HepG2 (cell line): ENCODE measurements around the gene MC5R. TPM values are rescaled to one million over a fixed set of nuclear protein-coding genes. Genes with fewer than 3 reads are reported as not detected.

Source experiments
- ATAC-seq: fragments of 200-7000 bp; cut with Tn5 transposase; 3 replicates; pipeline ENCODE4 v1.9.1; 2020; ENCODE audit warnings: mild to moderate bottlenecking, moderate library complexity
- BruUV-seq: library from RNA; stranded (reverse); fragments of 400-500 nt; replicated peaks from 2 replicates; lab custom pipeline; 2021; lab: Mats Ljungman, UMichigan
- CTCF ChIA-PET: fragments of 300-600 bp; formaldehyde crosslinking; extraction: SDS; loops from one replicate; lab custom pipeline; 2021; ENCODE audit warnings: low total read pairs, inconsistent platforms, low intra/inter-chr PET ratio; lab: Yijun Ruan, JAX
- POLR2A ChIA-PET: fragments of 350-600 bp; sonication (Branson Sonifier 250); formaldehyde crosslinking; loops from one replicate; lab custom pipeline; 2020; ENCODE audit warnings: antibody characterized with exemption, inconsistent platforms; lab: Yijun Ruan, JAX
- DNase-seq: peaks from one replicate; pipeline ENCODE4 v3.0.0-alpha.2; 2015; ENCODE audit warnings: low spot score
- FAIRE-seq: peaks from 3 replicates; lab custom pipeline; 2011; peaks lifted over from hg19 to GRCh38; lab: Jason Lieb, UNC
- H2AFZ ChIP-seq: one replicate; pipeline ENCODE4 v1.6.1; 2011; ENCODE audit warnings: low read length, inconsistent platforms
- H3K27ac ChIP-seq: fragments of 300-600 bp; 3 replicates; pipeline ENCODE4 v1.8.0; 2011; ENCODE audit warnings: mixed run types, mild to moderate bottlenecking, mixed read lengths, low read length, inconsistent platforms; ENCODE audit not compliant: insufficient read depth; ENCODE audit errors: extremely low read length
- H3K27me3 ChIP-seq, 2 experiments: fragments of 200-600 bp in 1 of 2; 2 replicates in 1 of 2; 3 replicates in 1 of 2; pipeline versions ENCODE4 v1.6.0 to v1.8.0; 2011; ENCODE audit warnings: low read length in 2 of 2, mild to moderate bottlenecking in 2 of 2, moderate library complexity in 2 of 2, inconsistent platforms in 1 of 2; ENCODE audit not compliant: insufficient read depth in 2 of 2, control insufficient read depth in 1 of 2
- H3K36me3 ChIP-seq, 2 experiments: fragments of 200-600 bp in 1 of 2; replicated peaks in 1 of 2; 2 replicates in 1 of 2; 3 replicates in 1 of 2; pipeline versions ENCODE4 v1.5.1 to v1.8.0; 2011; ENCODE audit warnings: low read length in 2 of 2, inconsistent platforms in 1 of 2; ENCODE audit not compliant: insufficient read depth in 2 of 2, control insufficient read depth in 1 of 2
- H3K4me1 ChIP-seq: 2 replicates; pipeline ENCODE4 v1.5.1; 2012; ENCODE audit warnings: low read length, inconsistent platforms; ENCODE audit not compliant: insufficient read depth
- H3K4me2 ChIP-seq: 2 replicates; pipeline ENCODE4 v1.6.0; 2011; ENCODE audit warnings: low read depth, low read length, inconsistent platforms
- H3K4me3 ChIP-seq, 3 experiments: fragments of 200-600 bp in 1 of 3; sonication (generic), shearing (Covaris generic) in 1 of 3; replicated peaks in 1 of 3; 2 replicates each; pipeline ENCODE4 v1.5.1; 2011 to 2016; ENCODE audit warnings: low read length in 3 of 3, inconsistent platforms in 2 of 3, low read depth in 2 of 3, mild to moderate bottlenecking in 2 of 3, control low read depth in 1 of 3, mixed read lengths in 1 of 3; ENCODE audit not compliant: insufficient read depth in 1 of 3
- H3K79me2 ChIP-seq: one replicate; pipeline ENCODE4 v1.6.1; 2011; ENCODE audit warnings: low read length, inconsistent platforms; ENCODE audit not compliant: insufficient read depth
- H3K9ac ChIP-seq: 2 replicates; pipeline ENCODE4 v1.6.0; 2011; ENCODE audit warnings: mild to moderate bottlenecking, low read depth, low read length, inconsistent platforms; ENCODE audit not compliant: insufficient read depth
- H3K9me3 ChIP-seq: 2 replicates; pipeline ENCODE4 v1.5.1; 2012; ENCODE audit warnings: mild to moderate bottlenecking, low read length
- H4K20me1 ChIP-seq: 2 replicates; pipeline ENCODE4 v1.6.0; 2011; ENCODE audit warnings: inconsistent platforms, mild to moderate bottlenecking, low read length, moderate library complexity; ENCODE audit not compliant: insufficient read depth
- CEBPB ChIP-seq: IDR thresholded peaks from 2 replicates; pipeline ENCODE4 v1.6.1; 2011; ENCODE audit warnings: low read depth, low read length, improper control_type of control experiment, borderline replicate concordance
- GTF2F1 ChIP-seq: fragments of 150-350 bp; IDR thresholded peaks from 2 replicates; pipeline ENCODE4 v1.6.1; 2014; ENCODE audit warnings: low read length
- HNRNPL ChIP-seq: fragments of 200-400 bp; formaldehyde crosslinking; IDR thresholded peaks from 2 replicates; pipeline ENCODE4 v1.6.1; 2017; ENCODE audit warnings: mild to moderate bottlenecking, low read depth, low read length
- MBNL3 ChIP-seq: fragments of 250-450 bp; sonication (Bioruptor Pico); conservative IDR thresholded peaks from 2 replicates; pipeline ENCODE4 v1.8.0; 2022; ENCODE audit warnings: mild to moderate bottlenecking, inconsistent platforms
- RBM22 ChIP-seq: fragments of 200-400 bp; formaldehyde crosslinking; optimal IDR thresholded peaks from 2 replicates; pipeline ENCODE3; 2017; ENCODE audit warnings: mild to moderate bottlenecking, low read length, moderate library complexity
- SRSF1 ChIP-seq: fragments of 200-400 bp; formaldehyde crosslinking; optimal IDR thresholded peaks from 2 replicates; pipeline ENCODE3; 2017; ENCODE audit warnings: mild to moderate bottlenecking, low read depth, low read length, moderate library complexity
- ZBTB1 ChIP-seq: sonication (generic); formaldehyde crosslinking; IDR thresholded peaks from 2 replicates; pipeline ENCODE4 v1.4.0; 2020; ENCODE audit warnings: missing genetic modification reagents, borderline replicate concordance
- ZKSCAN1 ChIP-seq: fragments of 150-350 bp; IDR thresholded peaks from 2 replicates; pipeline ENCODE4 v1.6.1; 2014; ENCODE audit warnings: low read length
- ZNF34 ChIP-seq: sonication (generic); formaldehyde crosslinking; IDR thresholded peaks from 2 replicates; pipeline ENCODE4 v1.4.0; 2020; ENCODE audit warnings: mild to moderate bottlenecking, missing genetic modification reagents, borderline replicate concordance
- ZSCAN21 ChIP-seq: sonication (generic); formaldehyde crosslinking; IDR thresholded peaks from 2 replicates; pipeline ENCODE4 v1.8.0; 2022; ENCODE audit warnings: mild to moderate bottlenecking, missing genetic modification reagents, moderate library complexity, borderline replicate concordance
- WGBS: methylation state at CpG from one replicate; pipeline ENCODE4 v1.1.6; 2017; ENCODE audit warnings: low lambda C conversion rate; 5-methylcytosine and 5-hydroxymethylcytosine counted together
- in situ Hi-C: cut with HindIII; loops from 2 replicates; pipeline ENCODE4 v1.10.0; 2017; ENCODE audit warnings: low pct_unique_long_range_greater_than_20kb; ENCODE audit not compliant: extremely low pct_ligation_motif_present
- intact Hi-C: fragments of 100-400 bp; cut with micrococcal nuclease; formaldehyde crosslinking; loops from one replicate; pipeline ENCODE4 v1.10.0; 2022; ENCODE audit not compliant: unreplicated experiment
- polyA plus RNA-seq, 8 experiments: library from polyadenylated mRNA; depleted of rRNA in 3 of 8; stranded (reverse) in 7 of 8; unstranded in 1 of 8; fragments of >200 nt; fragmentation: Illumina TruSeq in 4 of 8; extraction: Trizol in 4 of 8; gene quantifications; 2 replicates each; pipeline versions ENCODE4 v1.2.1 to v1.2.3, GENCODE V29; 2011 to 2016; ENCODE audit warnings: low read depth in 4 of 8, missing spikeins in 1 of 8, mixed read lengths in 1 of 8; ENCODE audit not compliant: insufficient read depth in 1 of 8
- total RNA-seq, 5 experiments: library from RNA; depleted of rRNA; stranded (reverse); fragments of >200 nt; fragmentation: Illumina TruSeq; extraction: Trizol; gene quantifications; 2 replicates each; pipeline ENCODE4 v1.2.3, GENCODE V29; 2016; ENCODE audit warnings: low read depth in 1 of 5

The MC5R gene
- total and polyA plus RNA-seq, 2 of the 13 experiments (the other 11 are each of a cell fraction or from before 2014, with no cell fraction given): not detected

GRCh38 chr18:13835202-13835601 lies 11.3 kb downstream of the MC5R start:
- no peak for TF ChIP-seq ZSCAN21 (CRISPR knock-in tag)
- no peak for TF ChIP-seq MBNL3 (CRISPR knock-in tag)
- no peak for TF ChIP-seq RBM22
- TF ChIP-seq SRSF1: no peak
- TF ChIP-seq GTF2F1: no peak
- TF ChIP-seq ZKSCAN1: no peak
- no TSS peak for BruUV-seq

GRCh38 chr18:13836559-13836958 lies 12.6 kb downstream of the MC5R start:
- intact Hi-C loops: no loop called here
- in situ Hi-C loops: no loop called here
- POLR2A ChIA-PET: no interaction called here
- Histone ChIP-seq H2AFZ (no peak overlapping the region), H3K27ac (no peak overlapping the region), H3K4me3 (no peak overlapping the region), H3K4me1 (no peaks in the 10 kb centered on the region), H3K27me3 (peaks cover 0 to 8% of the 10 kb centered on the region in 2 experiments; a peak in 2 of 5 replicates), H3K9ac (no peak overlapping the region), H3K4me2 (no peak overlapping the region), H3K79me2 (no peaks in the 10 kb centered on the region), H3K9me3 (no peaks in the 10 kb centered on the region), H3K36me3 (no peaks in the 10 kb centered on the region), H4K20me1 (no peaks in the 10 kb centered on the region)
- CTCF ChIA-PET: no interaction called here
- TF ChIP-seq ZNF34 (CRISPR knock-in tag) (no peak), ZBTB1 (CRISPR knock-in tag) (no peak), HNRNPL (0 out of 2 replicates have a peak, but pooled peaks have one; percentile 22), CEBPB (peak; percentile 79; the same call in 1 of the 2 replicates)
- DNase-seq (no peak), FAIRE-seq (no peak), ATAC-seq (no peak)
- no TSS peak for BruUV-seq
- WGBS: 68% methylated on average over 13 of the region's 22 CpGs

More at GRCh38 chr18:13835202-13835601, 11.3 kb downstream of the MC5R start:
- Histone ChIP-seq H3K9ac (no peak overlapping the region), H3K27me3 (peaks cover 0 to 8% of the 10 kb centered on the region in 2 experiments; a peak in 2 of 5 replicates), H3K27ac (no peak overlapping the region), H2AFZ (no peak overlapping the region), H3K4me3 (no peak overlapping the region), H3K36me3 (no peaks in the 10 kb centered on the region), H3K79me2 (no peaks in the 10 kb centered on the region), H3K4me1 (no peaks in the 10 kb centered on the region), H3K4me2 (no peak overlapping the region), H4K20me1 (no peaks in the 10 kb centered on the region), H3K9me3 (no peaks in the 10 kb centered on the region)
- ChIA-PET CTCF (no interaction called here), POLR2A (no interaction called here)
- intact Hi-C loops: no loop called here
- in situ Hi-C loops: no loop called here
- no peak for DNase-seq
- ATAC-seq: no peak
- 11% methylated on average over 5 of the region's 6 CpGs for WGBS
- no peak for FAIRE-seq
